GM23248 (cell line): ENCODE data around the gene OR8G1.

ENCODE experiments used
- EZH2 ChIP-seq: fragments of 200-600 bp; sonication (generic); IDR thresholded peaks from 2 replicates; pipeline ENCODE4 v1.6.1; 2018; ENCODE audit warnings: antibody characterized with exemption, mild to moderate bottlenecking; ENCODE audit not compliant: insufficient read depth, poor library complexity, severe bottlenecking
- EZH2phosphoT487 ChIP-seq: fragments of 200-600 bp; sonication (generic); IDR thresholded peaks from 2 replicates; pipeline ENCODE4 v1.6.1; 2018; ENCODE audit warnings: antibody characterized with exemption, moderate library complexity, mild to moderate bottlenecking, low read depth; ENCODE audit not compliant: insufficient read depth

DNA sequence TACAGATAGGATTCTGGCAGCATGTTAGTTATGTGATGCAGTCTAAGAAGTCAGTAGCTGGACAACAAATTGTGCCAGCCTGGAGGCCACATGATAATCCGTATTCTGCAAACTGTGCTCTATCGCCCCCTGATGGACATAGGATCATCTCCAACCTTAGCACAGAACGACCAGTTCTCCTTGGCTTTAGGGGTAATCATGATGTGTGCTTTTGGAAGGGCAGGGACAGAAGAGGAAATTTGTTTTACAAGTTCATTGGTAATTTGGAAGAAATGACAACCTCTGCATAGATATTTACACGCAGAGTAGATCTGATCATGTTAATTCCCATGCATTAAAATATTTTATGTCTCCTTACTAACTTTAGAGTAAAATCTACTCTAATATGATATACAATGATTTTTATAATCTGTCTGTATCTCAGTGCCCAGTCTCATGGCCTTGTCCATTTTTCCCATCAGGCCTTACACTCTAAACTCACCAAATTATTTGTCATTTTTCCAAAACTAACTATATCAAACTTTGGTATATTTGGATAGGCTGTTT is 45.6 kb upstream of the OR8G1 start:
- TF ChIP-seq EZH2 = no peak
- TF ChIP-seq EZH2phosphoT487 = no peak
